ENCODE data around the gene PCBP2. TPM values are rescaled to one million over a fixed set of nuclear protein-coding genes. Genes with fewer than 3 reads are reported as not detected.
"Not testable (repeated sequence)": the region's sequence is repeated elsewhere in the genome, so short reads cannot be mapped to it uniquely, and the experiment has no call there.

PCBP2 gene
- total RNA-seq, 1 experiment from 2014 or later, result 981 TPM

DNA sequence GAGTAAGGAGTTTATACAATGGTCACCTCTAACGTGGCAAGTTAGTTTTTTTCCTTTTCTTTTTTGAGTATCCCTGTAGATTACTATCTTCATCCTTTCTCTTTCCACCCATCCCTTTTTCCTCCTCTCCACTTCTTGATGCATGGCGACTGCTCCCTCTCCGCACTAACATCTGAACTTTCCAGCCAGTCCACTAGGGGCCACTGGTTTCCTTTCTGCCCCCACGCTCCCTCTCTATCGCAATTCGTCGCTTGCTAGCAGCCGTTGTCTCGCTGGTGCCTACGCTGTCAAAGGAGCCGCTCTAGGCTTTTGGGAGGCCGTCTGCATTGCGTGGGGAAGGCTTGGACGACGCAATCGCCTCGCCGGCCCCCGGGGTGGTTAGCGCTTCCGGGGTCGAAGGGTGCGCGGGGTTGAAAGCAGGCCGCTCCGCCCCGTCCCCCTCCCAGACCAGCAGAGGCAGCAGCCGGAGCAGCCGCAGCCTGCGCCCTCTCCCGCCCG, at the start of gene PCBP2 (continued):
- TF ChIP-seq, protein P1, sequence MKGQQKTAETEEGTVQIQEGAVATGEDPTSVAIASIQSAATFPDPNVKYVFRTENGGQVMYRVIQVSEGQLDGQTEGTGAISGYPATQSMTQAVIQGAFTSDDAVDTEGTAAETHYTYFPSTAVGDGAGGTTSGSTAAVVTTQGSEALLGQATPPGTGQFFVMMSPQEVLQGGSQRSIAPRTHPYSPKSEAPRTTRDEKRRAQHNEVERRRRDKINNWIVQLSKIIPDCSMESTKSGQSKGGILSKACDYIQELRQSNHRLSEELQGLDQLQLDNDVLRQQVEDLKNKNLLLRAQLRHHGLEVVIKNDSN (CRISPR knock-in tag; IDR thresholded peaks at IDR 0.05), result peak; percentile 18; the same call in 1 of the 2 replicates
- TF ChIP-seq CREM (CRISPR knock-in tag; IDR thresholded peaks at IDR 0.05), result peak; percentile 87
- no peak for TF ChIP-seq ZNF396 (CRISPR knock-in tag; IDR thresholded peaks at IDR 0.05; ENCODE audit: borderline replicate concordance)
- TF ChIP-seq, protein P2, sequence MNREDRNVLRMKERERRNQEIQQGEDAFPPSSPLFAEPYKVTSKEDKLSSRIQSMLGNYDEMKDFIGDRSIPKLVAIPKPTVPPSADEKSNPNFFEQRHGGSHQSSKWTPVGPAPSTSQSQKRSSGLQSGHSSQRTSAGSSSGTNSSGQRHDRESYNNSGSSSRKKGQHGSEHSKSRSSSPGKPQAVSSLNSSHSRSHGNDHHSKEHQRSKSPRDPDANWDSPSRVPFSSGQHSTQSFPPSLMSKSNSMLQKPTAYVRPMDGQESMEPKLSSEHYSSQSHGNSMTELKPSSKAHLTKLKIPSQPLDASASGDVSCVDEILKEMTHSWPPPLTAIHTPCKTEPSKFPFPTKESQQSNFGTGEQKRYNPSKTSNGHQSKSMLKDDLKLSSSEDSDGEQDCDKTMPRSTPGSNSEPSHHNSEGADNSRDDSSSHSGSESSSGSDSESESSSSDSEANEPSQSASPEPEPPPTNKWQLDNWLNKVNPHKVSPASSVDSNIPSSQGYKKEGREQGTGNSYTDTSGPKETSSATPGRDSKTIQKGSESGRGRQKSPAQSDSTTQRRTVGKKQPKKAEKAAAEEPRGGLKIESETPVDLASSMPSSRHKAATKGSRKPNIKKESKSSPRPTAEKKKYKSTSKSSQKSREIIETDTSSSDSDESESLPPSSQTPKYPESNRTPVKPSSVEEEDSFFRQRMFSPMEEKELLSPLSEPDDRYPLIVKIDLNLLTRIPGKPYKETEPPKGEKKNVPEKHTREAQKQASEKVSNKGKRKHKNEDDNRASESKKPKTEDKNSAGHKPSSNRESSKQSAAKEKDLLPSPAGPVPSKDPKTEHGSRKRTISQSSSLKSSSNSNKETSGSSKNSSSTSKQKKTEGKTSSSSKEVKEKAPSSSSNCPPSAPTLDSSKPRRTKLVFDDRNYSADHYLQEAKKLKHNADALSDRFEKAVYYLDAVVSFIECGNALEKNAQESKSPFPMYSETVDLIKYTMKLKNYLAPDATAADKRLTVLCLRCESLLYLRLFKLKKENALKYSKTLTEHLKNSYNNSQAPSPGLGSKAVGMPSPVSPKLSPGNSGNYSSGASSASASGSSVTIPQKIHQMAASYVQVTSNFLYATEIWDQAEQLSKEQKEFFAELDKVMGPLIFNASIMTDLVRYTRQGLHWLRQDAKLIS (CRISPR knock-in tag; IDR thresholded peaks at IDR 0.05; ENCODE audit: borderline replicate concordance), result no peak
- no peak for TF ChIP-seq ELF4 (CRISPR knock-in tag; IDR thresholded peaks at IDR 0.05; ENCODE audit: low read depth)
- no peak for TF ChIP-seq MXD4 (CRISPR knock-in tag; IDR thresholded peaks at IDR 0.05; ENCODE audit: borderline replicate concordance)
- TF ChIP-seq NR1H2 (CRISPR knock-in tag; IDR thresholded peaks at IDR 0.05), result no peak
- no peak for TF ChIP-seq SMAD3 (CRISPR knock-in tag; IDR thresholded peaks at IDR 0.05; ENCODE audit: borderline replicate concordance)
- peak; percentile 98 for TF ChIP-seq GABPB1 (CRISPR knock-in tag; IDR thresholded peaks at IDR 0.05)
- TF ChIP-seq, protein P3, sequence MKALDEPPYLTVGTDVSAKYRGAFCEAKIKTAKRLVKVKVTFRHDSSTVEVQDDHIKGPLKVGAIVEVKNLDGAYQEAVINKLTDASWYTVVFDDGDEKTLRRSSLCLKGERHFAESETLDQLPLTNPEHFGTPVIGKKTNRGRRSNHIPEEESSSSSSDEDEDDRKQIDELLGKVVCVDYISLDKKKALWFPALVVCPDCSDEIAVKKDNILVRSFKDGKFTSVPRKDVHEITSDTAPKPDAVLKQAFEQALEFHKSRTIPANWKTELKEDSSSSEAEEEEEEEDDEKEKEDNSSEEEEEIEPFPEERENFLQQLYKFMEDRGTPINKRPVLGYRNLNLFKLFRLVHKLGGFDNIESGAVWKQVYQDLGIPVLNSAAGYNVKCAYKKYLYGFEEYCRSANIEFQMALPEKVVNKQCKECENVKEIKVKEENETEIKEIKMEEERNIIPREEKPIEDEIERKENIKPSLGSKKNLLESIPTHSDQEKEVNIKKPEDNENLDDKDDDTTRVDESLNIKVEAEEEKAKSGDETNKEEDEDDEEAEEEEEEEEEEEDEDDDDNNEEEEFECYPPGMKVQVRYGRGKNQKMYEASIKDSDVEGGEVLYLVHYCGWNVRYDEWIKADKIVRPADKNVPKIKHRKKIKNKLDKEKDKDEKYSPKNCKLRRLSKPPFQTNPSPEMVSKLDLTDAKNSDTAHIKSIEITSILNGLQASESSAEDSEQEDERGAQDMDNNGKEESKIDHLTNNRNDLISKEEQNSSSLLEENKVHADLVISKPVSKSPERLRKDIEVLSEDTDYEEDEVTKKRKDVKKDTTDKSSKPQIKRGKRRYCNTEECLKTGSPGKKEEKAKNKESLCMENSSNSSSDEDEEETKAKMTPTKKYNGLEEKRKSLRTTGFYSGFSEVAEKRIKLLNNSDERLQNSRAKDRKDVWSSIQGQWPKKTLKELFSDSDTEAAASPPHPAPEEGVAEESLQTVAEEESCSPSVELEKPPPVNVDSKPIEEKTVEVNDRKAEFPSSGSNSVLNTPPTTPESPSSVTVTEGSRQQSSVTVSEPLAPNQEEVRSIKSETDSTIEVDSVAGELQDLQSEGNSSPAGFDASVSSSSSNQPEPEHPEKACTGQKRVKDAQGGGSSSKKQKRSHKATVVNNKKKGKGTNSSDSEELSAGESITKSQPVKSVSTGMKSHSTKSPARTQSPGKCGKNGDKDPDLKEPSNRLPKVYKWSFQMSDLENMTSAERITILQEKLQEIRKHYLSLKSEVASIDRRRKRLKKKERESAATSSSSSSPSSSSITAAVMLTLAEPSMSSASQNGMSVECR (CRISPR knock-in tag; IDR thresholded peaks at IDR 0.05; ENCODE audit: borderline replicate concordance), result no peak
- peak; percentile 65; the same call in 1 of the 2 replicates for TF ChIP-seq CREB1 (CRISPR knock-in tag; IDR thresholded peaks at IDR 0.05)
- TF ChIP-seq, protein P4, sequence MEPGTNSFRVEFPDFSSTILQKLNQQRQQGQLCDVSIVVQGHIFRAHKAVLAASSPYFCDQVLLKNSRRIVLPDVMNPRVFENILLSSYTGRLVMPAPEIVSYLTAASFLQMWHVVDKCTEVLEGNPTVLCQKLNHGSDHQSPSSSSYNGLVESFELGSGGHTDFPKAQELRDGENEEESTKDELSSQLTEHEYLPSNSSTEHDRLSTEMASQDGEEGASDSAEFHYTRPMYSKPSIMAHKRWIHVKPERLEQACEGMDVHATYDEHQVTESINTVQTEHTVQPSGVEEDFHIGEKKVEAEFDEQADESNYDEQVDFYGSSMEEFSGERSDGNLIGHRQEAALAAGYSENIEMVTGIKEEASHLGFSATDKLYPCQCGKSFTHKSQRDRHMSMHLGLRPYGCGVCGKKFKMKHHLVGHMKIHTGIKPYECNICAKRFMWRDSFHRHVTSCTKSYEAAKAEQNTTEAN (CRISPR knock-in tag; IDR thresholded peaks at IDR 0.05), result no peak
- TF ChIP-seq FOXK1 (CRISPR knock-in tag; IDR thresholded peaks at IDR 0.05), result peak; percentile 91
- TF ChIP-seq, protein P5, sequence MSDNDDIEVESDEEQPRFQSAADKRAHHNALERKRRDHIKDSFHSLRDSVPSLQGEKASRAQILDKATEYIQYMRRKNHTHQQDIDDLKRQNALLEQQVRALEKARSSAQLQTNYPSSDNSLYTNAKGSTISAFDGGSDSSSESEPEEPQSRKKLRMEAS (CRISPR knock-in tag; IDR thresholded peaks at IDR 0.05), result peak; percentile 38; the same call in 1 of the 2 replicates
- no peak for TF ChIP-seq RORB (CRISPR knock-in tag; IDR thresholded peaks at IDR 0.05)
- TF ChIP-seq SP1 (CRISPR knock-in tag; conservative IDR thresholded peaks at IDR 0.05), result peak; percentile 90
- TF ChIP-seq, protein P6, sequence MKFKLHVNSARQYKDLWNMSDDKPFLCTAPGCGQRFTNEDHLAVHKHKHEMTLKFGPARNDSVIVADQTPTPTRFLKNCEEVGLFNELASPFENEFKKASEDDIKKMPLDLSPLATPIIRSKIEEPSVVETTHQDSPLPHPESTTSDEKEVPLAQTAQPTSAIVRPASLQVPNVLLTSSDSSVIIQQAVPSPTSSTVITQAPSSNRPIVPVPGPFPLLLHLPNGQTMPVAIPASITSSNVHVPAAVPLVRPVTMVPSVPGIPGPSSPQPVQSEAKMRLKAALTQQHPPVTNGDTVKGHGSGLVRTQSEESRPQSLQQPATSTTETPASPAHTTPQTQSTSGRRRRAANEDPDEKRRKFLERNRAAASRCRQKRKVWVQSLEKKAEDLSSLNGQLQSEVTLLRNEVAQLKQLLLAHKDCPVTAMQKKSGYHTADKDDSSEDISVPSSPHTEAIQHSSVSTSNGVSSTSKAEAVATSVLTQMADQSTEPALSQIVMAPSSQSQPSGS (CRISPR knock-in tag; IDR thresholded peaks at IDR 0.05; ENCODE audit: borderline replicate concordance, low read depth), result no peak

DNA sequence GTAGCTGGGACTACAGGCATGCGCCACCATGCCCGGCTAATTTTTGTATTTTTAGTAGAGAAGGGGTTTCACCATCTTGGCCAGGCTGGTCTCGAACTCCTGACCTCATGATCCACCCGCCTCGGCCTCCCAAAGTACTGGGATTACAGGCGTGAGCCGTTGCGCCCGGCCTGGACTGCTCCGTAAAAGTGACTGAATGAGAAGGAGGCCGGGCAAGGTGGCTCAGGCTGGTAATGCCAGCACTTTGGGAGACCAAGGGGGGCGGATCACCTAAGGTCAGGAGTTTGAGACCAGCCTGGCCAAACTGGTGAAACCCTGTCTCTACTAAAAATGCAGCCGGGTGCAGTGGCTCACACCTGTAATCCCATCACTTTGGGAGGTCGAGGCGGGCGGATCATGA, 49.6 kb upstream of the PCBP2 start:
- H3K4me1 Mint-ChIP-seq; H3K9me3 Mint-ChIP-seq; H3K4me3 Mint-ChIP-seq; H3K27ac Mint-ChIP-seq; ATAC-seq; DNase-seq (ENCODE audit: low spot score); H3K27me3 Mint-ChIP-seq (ENCODE audit: low read depth): not testable (repeated sequence)
- ChIA-PET POLR2A (interaction anchor here (0.6 kb wide), 2 partner anchors 40 to 43 kb away, joined by 3 to 4 read pairs; no protein-coding TSS in a partner anchor), CTCF (interaction anchor here (0.7 to 1.3 kb wide), 2 partner anchors 50 to 264 kb away, joined by 3 to 4 read pairs; no protein-coding TSS in a partner anchor)
- peaks cover 17% of the 10 kb centered on the region for H3K36me3 Mint-ChIP-seq
